Measurements from ENCODE around the gene GRM5.
"Not testable (repeated sequence)": the region's sequence is repeated elsewhere in the genome, so short reads cannot be mapped to it uniquely, and the experiment has no call there.

DNA sequence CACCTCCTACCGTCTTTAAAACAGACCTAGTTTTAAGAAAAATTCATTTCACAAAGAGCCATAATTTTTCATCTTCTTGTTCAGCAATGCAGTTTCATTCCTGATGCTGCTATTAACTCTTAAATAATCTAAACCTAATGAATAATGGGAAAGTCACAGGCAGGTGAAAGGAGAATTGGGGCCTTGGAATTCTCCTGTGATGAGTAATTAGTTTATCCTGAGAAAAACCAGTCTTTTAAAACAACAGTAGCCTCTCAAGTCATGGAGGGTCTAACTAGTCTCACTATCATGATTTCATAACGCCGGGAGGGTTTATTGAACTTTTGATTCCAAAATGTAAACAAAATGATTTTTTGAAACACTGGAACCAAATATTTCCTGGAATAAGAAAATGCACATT lies 86.8 kb downstream of the GRM5 start:
- TF ChIP-seq, protein P1, sequence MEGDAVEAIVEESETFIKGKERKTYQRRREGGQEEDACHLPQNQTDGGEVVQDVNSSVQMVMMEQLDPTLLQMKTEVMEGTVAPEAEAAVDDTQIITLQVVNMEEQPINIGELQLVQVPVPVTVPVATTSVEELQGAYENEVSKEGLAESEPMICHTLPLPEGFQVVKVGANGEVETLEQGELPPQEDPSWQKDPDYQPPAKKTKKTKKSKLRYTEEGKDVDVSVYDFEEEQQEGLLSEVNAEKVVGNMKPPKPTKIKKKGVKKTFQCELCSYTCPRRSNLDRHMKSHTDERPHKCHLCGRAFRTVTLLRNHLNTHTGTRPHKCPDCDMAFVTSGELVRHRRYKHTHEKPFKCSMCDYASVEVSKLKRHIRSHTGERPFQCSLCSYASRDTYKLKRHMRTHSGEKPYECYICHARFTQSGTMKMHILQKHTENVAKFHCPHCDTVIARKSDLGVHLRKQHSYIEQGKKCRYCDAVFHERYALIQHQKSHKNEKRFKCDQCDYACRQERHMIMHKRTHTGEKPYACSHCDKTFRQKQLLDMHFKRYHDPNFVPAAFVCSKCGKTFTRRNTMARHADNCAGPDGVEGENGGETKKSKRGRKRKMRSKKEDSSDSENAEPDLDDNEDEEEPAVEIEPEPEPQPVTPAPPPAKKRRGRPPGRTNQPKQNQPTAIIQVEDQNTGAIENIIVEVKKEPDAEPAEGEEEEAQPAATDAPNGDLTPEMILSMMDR (conservative IDR thresholded peaks at IDR 0.05 in 1 of 2, IDR thresholded peaks at IDR 0.05 in 1 of 2; ENCODE audit: low read depth in 1 of 2, low read length in 2 of 2): not testable (repeated sequence)
- not testable (repeated sequence) for TF ChIP-seq EZH2 (IDR thresholded peaks at IDR 0.05; ENCODE audit: low read length, missing control alignments)
